ENCODE data around the gene TASP1.

- TF ChIP-seq POLR2A (IDR thresholded peaks at IDR 0.05; ENCODE audit: low read depth, low read length), result no peak
- TF ChIP-seq POLR2AphosphoS5 (IDR thresholded peaks at IDR 0.05; ENCODE audit: low read depth, low read length), result no peak
- no peak for TF ChIP-seq TAF1 (IDR thresholded peaks at IDR 0.05; ENCODE audit: borderline replicate concordance, low read depth, low read length)
Observed at GRCh38 chr20:13404293-13404692, 234.4 kb downstream of the TASP1 start.

Data from GM12892 (cell line).